Endothelial cell (in vitro differentiated cells): Measurements from ENCODE around the gene SRRM4. TPM values are rescaled to one million over a fixed set of nuclear protein-coding genes. Genes with fewer than 3 reads are reported as not detected.

Experiments used
- DNase-seq: peaks from one replicate; pipeline ENCODE4 v3.0.0; 2021; ENCODE audit warnings: low spot score
- H3K27ac Mint-ChIP-seq: one replicate; pipeline ENCODE4 v1.8.0; 2021; ENCODE audit warnings: mixed read lengths, inconsistent platforms; ENCODE audit not compliant: unreplicated experiment
- H3K27me3 Mint-ChIP-seq: one replicate; pipeline ENCODE4 v1.8.0; 2021; ENCODE audit warnings: mild to moderate bottlenecking, moderate library complexity, mixed read lengths, inconsistent platforms; ENCODE audit not compliant: unreplicated experiment
- H3K36me3 Mint-ChIP-seq: one replicate; pipeline ENCODE4 v1.8.0; 2021; ENCODE audit warnings: mild to moderate bottlenecking, low read depth, mixed read lengths, inconsistent platforms; ENCODE audit not compliant: unreplicated experiment
- H3K4me1 Mint-ChIP-seq: one replicate; pipeline ENCODE4 v1.8.0; 2021; ENCODE audit warnings: mild to moderate bottlenecking, mixed read lengths, inconsistent platforms; ENCODE audit not compliant: unreplicated experiment
- H3K4me3 Mint-ChIP-seq: one replicate; pipeline ENCODE4 v1.8.0; 2021; ENCODE audit warnings: mild to moderate bottlenecking, mixed read lengths, inconsistent platforms; ENCODE audit not compliant: unreplicated experiment
- H3K9me3 Mint-ChIP-seq: one replicate; pipeline ENCODE4 v1.8.0; 2021; ENCODE audit warnings: mixed read lengths, inconsistent platforms; ENCODE audit not compliant: unreplicated experiment
- CTCF ChIP-seq: fragments of 200-600 bp; sonication (generic); IDR thresholded peaks from one replicate; pipeline ENCODE4 v1.5.0; 2021; ENCODE audit warnings: antibody characterized with exemption; ENCODE audit not compliant: unreplicated experiment
- total RNA-seq: library from RNA; stranded (reverse); fragmentation: NEBNext Ultra II Directional; extraction: Animal tissue kit (Norgen Biotek cat#: 25700); gene quantifications from one replicate; pipeline ENCODE4 v1.2.1, GENCODE V29; 2021; ENCODE audit not compliant: unreplicated experiment

SRRM4 gene
- total RNA-seq, 1 donor from 2014 or later: 3.6 TPM

GRCh38 chr12:118979763-118980406 is 1.5 kb upstream of the SRRM4 start:
- Mint-ChIP-seq H3K9me3 (no peaks in the 10 kb centered on the region), H3K27me3 (peaks cover 6% of the 10 kb centered on the region), H3K27ac (no peak overlapping the region), H3K4me1 (peaks cover 17% of the 10 kb centered on the region), H3K4me3 (peak overlapping the region; percentile 49), H3K36me3 (no peaks in the 10 kb centered on the region)
- TF ChIP-seq CTCF: peak; percentile 84
- peak; percentile 79 for DNase-seq

DNA sequence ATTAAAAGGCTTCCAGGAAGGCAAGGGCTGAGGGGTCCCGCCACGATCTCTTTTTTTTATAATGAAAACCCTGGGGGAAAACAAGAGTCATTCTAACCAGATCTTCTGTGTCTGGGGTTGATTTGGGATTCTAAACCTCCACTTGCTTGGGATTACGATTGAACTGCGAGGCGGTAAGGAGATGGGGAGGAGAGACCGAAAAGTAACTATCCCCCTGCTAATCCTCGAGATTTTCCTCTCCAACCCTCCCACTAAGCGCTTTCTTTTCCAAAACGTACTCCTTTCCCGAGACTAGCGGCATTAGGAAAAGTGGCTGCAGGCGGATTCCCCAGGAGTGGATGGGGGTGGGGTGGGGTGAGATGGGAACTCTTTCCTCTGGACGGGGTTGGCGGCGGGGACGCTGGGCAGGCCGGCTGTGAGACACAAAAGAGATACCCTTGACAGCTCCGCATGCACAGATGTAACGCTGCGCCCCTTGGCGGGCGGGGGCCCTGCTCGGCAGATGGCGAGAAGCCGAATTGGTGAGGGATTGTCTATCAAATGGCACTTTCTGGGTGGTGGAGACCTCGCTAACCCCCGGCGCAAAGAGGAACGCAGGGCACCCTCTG is 830 bp upstream of the SRRM4 start:
- peak; percentile 40 for DNase-seq
- H3K4me3 Mint-ChIP-seq: peak overlapping the region; percentile 88
- H3K4me1 Mint-ChIP-seq: peaks cover 17% of the 10 kb centered on the region
- H3K36me3 Mint-ChIP-seq: no peaks in the 10 kb centered on the region
- H3K9me3 Mint-ChIP-seq: no peaks in the 10 kb centered on the region
- no peak overlapping the region for H3K27ac Mint-ChIP-seq
- TF ChIP-seq CTCF: no peak
- H3K27me3 Mint-ChIP-seq: peaks cover 6% of the 10 kb centered on the region

- H3K27me3 Mint-ChIP-seq: peaks cover 11% of the 10 kb centered on the region
- peaks cover 17% of the 10 kb centered on the region for H3K4me1 Mint-ChIP-seq
- no peak overlapping the region for H3K27ac Mint-ChIP-seq
- TF ChIP-seq CTCF: no peak
- DNase-seq: no peak
- peak overlapping the region; percentile 85 for H3K4me3 Mint-ChIP-seq
- H3K36me3 Mint-ChIP-seq: no peaks in the 10 kb centered on the region
- no peaks in the 10 kb centered on the region for H3K9me3 Mint-ChIP-seq
Observed at GRCh38 chr12:118982302-118982701, 961 bp downstream of the SRRM4 start.

GRCh38 chr12:118982984-118983761 is 1.8 kb downstream of the SRRM4 start:
- Mint-ChIP-seq H3K4me1 (peaks cover 17% of the 10 kb centered on the region), H3K27me3 (peaks cover 11% of the 10 kb centered on the region), H3K36me3 (no peaks in the 10 kb centered on the region), H3K9me3 (no peaks in the 10 kb centered on the region), H3K27ac (no peak overlapping the region), H3K4me3 (peak overlapping the region; percentile 82)
- no peak for DNase-seq
- no peak for TF ChIP-seq CTCF
